H9 (cell line): Measurements from ENCODE around the gene SPEN. TPM values are rescaled to one million over a fixed set of nuclear protein-coding genes. Genes with fewer than 3 reads are reported as not detected.

Experiments used
- DNase-seq: peaks from one replicate; pipeline ENCODE4 v3.0.0-alpha.2; 2017
- H2AFZ ChIP-seq: one replicate; pipeline ENCODE4 v1.6.1; 2013; ENCODE audit warnings: mild to moderate bottlenecking, low read length, control low read depth, moderate library complexity
- H2AK5ac ChIP-seq: 2 replicates; pipeline ENCODE4 v1.6.1; 2013; ENCODE audit warnings: low read length, control low read depth, mixed read lengths; ENCODE audit not compliant: insufficient read length
- H2BK120ac ChIP-seq: one replicate; pipeline ENCODE4 v1.6.1; 2013; ENCODE audit warnings: low read depth, mild to moderate bottlenecking, low read length, control low read depth, inconsistent platforms; ENCODE audit not compliant: poor library complexity, severe bottlenecking
- H2BK12ac ChIP-seq: 2 replicates; pipeline ENCODE4 v1.6.1; 2013; ENCODE audit warnings: low read length, control low read depth, mixed read lengths, low read depth; ENCODE audit not compliant: insufficient read length
- H2BK15ac ChIP-seq: 2 replicates; pipeline ENCODE4 v1.6.1; 2013; ENCODE audit warnings: low read depth, low read length, control low read depth
- H2BK20ac ChIP-seq: one replicate; pipeline ENCODE4 v1.6.1; 2013; ENCODE audit warnings: low read depth, mild to moderate bottlenecking, low read length, control low read depth, inconsistent platforms; ENCODE audit not compliant: poor library complexity, severe bottlenecking
- H2BK5ac ChIP-seq: 2 replicates; pipeline ENCODE4 v1.6.1; 2013; ENCODE audit warnings: low read length, control low read depth, mixed read lengths; ENCODE audit not compliant: insufficient read length
- H3K14ac ChIP-seq: 2 replicates; pipeline ENCODE4 v1.6.1; 2013; ENCODE audit warnings: low read length, control low read depth; ENCODE audit not compliant: insufficient read depth
- H3K18ac ChIP-seq: 2 replicates; pipeline ENCODE4 v1.6.1; 2013; ENCODE audit warnings: low read depth, mild to moderate bottlenecking, mixed read lengths, low read length, control low read depth; ENCODE audit not compliant: insufficient read length
- H3K23ac ChIP-seq: 2 replicates; pipeline ENCODE4 v1.6.1; 2013; ENCODE audit warnings: low read length, control low read depth, mixed read lengths, low read depth; ENCODE audit not compliant: insufficient read length
- H3K23me2 ChIP-seq: 2 replicates; pipeline ENCODE4 v1.6.1; 2013; ENCODE audit warnings: low read depth, mild to moderate bottlenecking, mixed read lengths, low read length, control low read depth; ENCODE audit not compliant: insufficient read length, poor library complexity, severe bottlenecking
- H3K27ac ChIP-seq: 2 replicates; pipeline ENCODE4 v1.5.1; 2013; ENCODE audit warnings: low read length, control low read depth, mixed read lengths, low read depth; ENCODE audit not compliant: insufficient read length
- H3K27me3 ChIP-seq: 2 replicates; pipeline ENCODE4 v1.6.1; 2013; ENCODE audit warnings: low read length, control low read depth, inconsistent platforms; ENCODE audit not compliant: insufficient read depth
- H3K4ac ChIP-seq: 2 replicates; pipeline ENCODE4 v1.6.1; 2013; ENCODE audit warnings: low read depth, mild to moderate bottlenecking, control low read depth, inconsistent platforms, low read length, moderate library complexity
- H3K4me1 ChIP-seq: 2 replicates; pipeline ENCODE4 v1.6.1; 2013; ENCODE audit warnings: low read length, control low read depth, inconsistent platforms; ENCODE audit not compliant: insufficient read depth
- H3K4me2 ChIP-seq: 2 replicates; pipeline ENCODE4 v1.6.1; 2013; ENCODE audit warnings: low read length, control low read depth, mixed read lengths; ENCODE audit not compliant: insufficient read length, insufficient read depth
- H3K56ac ChIP-seq: 2 replicates; pipeline ENCODE4 v1.6.1; 2013; ENCODE audit warnings: low read depth, mild to moderate bottlenecking, mixed read lengths, low read length, control low read depth; ENCODE audit not compliant: insufficient read length
- H3K79me1 ChIP-seq: 2 replicates; pipeline ENCODE4 v1.6.1; 2013; ENCODE audit warnings: low read depth, mild to moderate bottlenecking, moderate library complexity, low read length, control low read depth, inconsistent platforms; ENCODE audit not compliant: insufficient read depth, poor library complexity, severe bottlenecking
- H3K79me2 ChIP-seq: 2 replicates; pipeline ENCODE4 v1.6.1; 2013; ENCODE audit warnings: low read length, control low read depth, inconsistent platforms; ENCODE audit not compliant: insufficient read depth
- H3K9ac ChIP-seq: 2 replicates; pipeline ENCODE4 v1.6.1; 2013; ENCODE audit warnings: low read length, control low read depth, mixed read lengths; ENCODE audit not compliant: insufficient read length; ENCODE audit errors: extremely low read depth
- H3K9me3 ChIP-seq: one replicate; pipeline ENCODE4 v1.6.1; 2013; ENCODE audit warnings: low read depth, low read length, inconsistent platforms; ENCODE audit not compliant: control insufficient read depth
- H3T11ph ChIP-seq: one replicate; pipeline ENCODE4 v1.6.1; 2013; ENCODE audit warnings: mild to moderate bottlenecking, low read length, control low read depth, inconsistent platforms
- H4K20me1 ChIP-seq: one replicate; pipeline ENCODE4 v1.6.1; 2013; ENCODE audit not compliant: control insufficient read depth, insufficient read length, insufficient read depth
- H4K5ac ChIP-seq: 2 replicates; pipeline ENCODE4 v1.6.1; 2013; ENCODE audit warnings: low read depth, mild to moderate bottlenecking, mixed read lengths, low read length, control low read depth; ENCODE audit not compliant: insufficient read length
- H4K8ac ChIP-seq: replicated peaks from 2 replicates; pipeline ENCODE4 v1.6.1; 2013; ENCODE audit warnings: low read length, control low read depth, mixed read lengths, low read depth; ENCODE audit not compliant: insufficient read length
- H4K91ac ChIP-seq: 2 replicates; pipeline ENCODE4 v1.6.1; 2013; ENCODE audit warnings: low read depth, mild to moderate bottlenecking, moderate library complexity, mixed read lengths, low read length, control low read depth; ENCODE audit not compliant: insufficient read length
- H3K27ac Mint-ChIP-seq, 3 experiments: 2 replicates in 2 of 3; 3 replicates in 1 of 3; pipeline ENCODE4 v1.8.0; 2020 to 2021; ENCODE audit warnings: mixed read lengths in 3 of 3, mild to moderate bottlenecking in 1 of 3, moderate library complexity in 1 of 3
- H3K27me3 Mint-ChIP-seq: 2 replicates; pipeline ENCODE4 v1.8.0; 2021; ENCODE audit warnings: low read depth, mild to moderate bottlenecking, moderate library complexity, mixed read lengths
- H3K36me3 Mint-ChIP-seq, 3 experiments: 2 replicates in 2 of 3; 3 replicates in 1 of 3; pipeline ENCODE4 v1.8.0; 2020 to 2021; ENCODE audit warnings: low read depth in 3 of 3, mixed read lengths in 3 of 3; ENCODE audit not compliant: insufficient read depth in 1 of 3
- H3K4me1 Mint-ChIP-seq, 2 experiments: 2 replicates each; pipeline ENCODE4 v1.8.0; 2020; ENCODE audit warnings: mixed read lengths in 2 of 2
- H3K4me3 Mint-ChIP-seq, 2 experiments: 2 replicates in 1 of 2; 3 replicates in 1 of 2; pipeline ENCODE4 v1.8.0; 2020 to 2021; ENCODE audit warnings: mild to moderate bottlenecking in 2 of 2, mixed read lengths in 2 of 2, moderate library complexity in 1 of 2
- H3K9me3 Mint-ChIP-seq, 2 experiments: 2 replicates in 1 of 2; 3 replicates in 1 of 2; pipeline ENCODE4 v1.8.0; 2020; ENCODE audit warnings: mild to moderate bottlenecking in 2 of 2, mixed read lengths in 2 of 2, moderate library complexity in 1 of 2
- CTCF ChIP-seq: fragments of 200-600 bp; sonication (generic); conservative IDR thresholded peaks from 3 replicates; pipeline ENCODE4 v1.8.0; 2021; ENCODE audit warnings: antibody characterized with exemption, mild to moderate bottlenecking
- WGBS: extraction: QIAGEN DNeasy Blood & Tissue Kit; methylation state at CpG from one replicate; pipeline ENCODE4 v1.1.7; 2013; ENCODE audit warnings: missing lambda C conversion rate, low lambda C conversion rate, mixed read lengths; ENCODE audit not compliant: insufficient read length; ENCODE audit errors: extremely low coverage; 5-methylcytosine and 5-hydroxymethylcytosine counted together
- long read RNA-seq: library from polyadenylated mRNA; unstranded; transcript quantifications from one replicate; pipeline ENCODE4 v2.0.0, GENCODE V29; 2020
- total RNA-seq: library from RNA; stranded (reverse); gene quantifications from 2 replicates; pipeline ENCODE4 v1.2.1, GENCODE V29; 2021

The SPEN gene
- 54.3 and 59.6 TPM in 2 replicates for total RNA-seq
- long read RNA-seq, partial matches to known transcripts, result 22 of 36 reads
- long read RNA-seq, other reads (novel, unspliced or antisense), result 12 of 36 reads

- peak within 1 kb of the TSS; percentile 71 for H3K18ac ChIP-seq
- no peaks in the 10 kb centered on the region for H3K79me1 ChIP-seq
- H3K4me1 Mint-ChIP-seq, result peaks cover 27 to 32% of the 10 kb centered on the region in 2 experiments
- H4K91ac ChIP-seq, result no peak within 1 kb of the TSS
- H3K4ac ChIP-seq, result no peak within 1 kb of the TSS
- peak; percentile 91 for DNase-seq
- no peaks in the 10 kb centered on the region for H3K27me3 ChIP-seq
- H3K56ac ChIP-seq, result no peak within 1 kb of the TSS
- H3K23ac ChIP-seq, result no peak within 1 kb of the TSS
- H3K9me3 ChIP-seq, result no peaks in the 10 kb centered on the region
- no peak; the same call in 1 of the 3 replicates for TF ChIP-seq CTCF
- no peak within 1 kb of the TSS for H2BK5ac ChIP-seq
- no peak within 1 kb of the TSS for H2AK5ac ChIP-seq
- peak within 1 kb of the TSS; percentile 86 to 99 for H3K4me3 Mint-ChIP-seq
- peaks cover 8% of the 10 kb centered on the region; the same call in 1 of the 2 replicates for H3K79me2 ChIP-seq
- H3K36me3 Mint-ChIP-seq, result peaks cover 0 to 2% (median 0%) of the 10 kb centered on the region in 3 experiments; a peak in 1 of 7 replicates
- H3K14ac ChIP-seq, result peak within 1 kb of the TSS; percentile 78; the same call in 1 of the 2 replicates
- H2AFZ ChIP-seq, result no peak within 1 kb of the TSS
- H2BK12ac ChIP-seq, result no peak within 1 kb of the TSS
- peak within 1 kb of the TSS; percentile 78 for H3K4me2 ChIP-seq
- H3K9me3 Mint-ChIP-seq, result no peaks in the 10 kb centered on the region; a peak in 1 of 5 replicates
- no CpG with 5 or more reads among the region's 86 CpGs for WGBS
- H3K9ac ChIP-seq, result peak within 1 kb of the TSS; percentile 72
- H2BK20ac ChIP-seq, result no peak within 1 kb of the TSS
- no peak within 1 kb of the TSS for H4K5ac ChIP-seq
- no peak within 1 kb of the TSS for H3T11ph ChIP-seq
- H3K27ac ChIP-seq, result no peak within 1 kb of the TSS
- H3K27ac Mint-ChIP-seq, result peak within 1 kb of the TSS; percentile 99 to 100 (median 99)
- H4K8ac ChIP-seq, result no peak within 1 kb of the TSS
- H2BK120ac ChIP-seq, result no peak within 1 kb of the TSS
- peaks cover 21% of the 10 kb centered on the region for H3K23me2 ChIP-seq
- H4K20me1 ChIP-seq, result no peaks in the 10 kb centered on the region
- H2BK15ac ChIP-seq, result no peak within 1 kb of the TSS
- H3K27me3 Mint-ChIP-seq, result no peaks in the 10 kb centered on the region; the same call in 1 of the 2 replicates
- peaks cover 2% of the 10 kb centered on the region; the same call in 1 of the 2 replicates for H3K4me1 ChIP-seq
Observed at GRCh38 chr1:15847100-15847892, at the start of gene SPEN. Gene SPEN (plus strand): TSS chr1:15847707. CDS start chr1:15848068, 361 bp downstream.
